ENCODE data around the gene DDIT4. TPM values are rescaled to one million over a fixed set of nuclear protein-coding genes. Genes with fewer than 3 reads are reported as not detected.
"Not testable (repeated sequence)": the region's sequence is repeated elsewhere in the genome, so short reads cannot be mapped to it uniquely, and the experiment has no call there.

Gene DDIT4
- total RNA-seq, 1 experiment from 2014 or later: 84.5 TPM

DNA sequence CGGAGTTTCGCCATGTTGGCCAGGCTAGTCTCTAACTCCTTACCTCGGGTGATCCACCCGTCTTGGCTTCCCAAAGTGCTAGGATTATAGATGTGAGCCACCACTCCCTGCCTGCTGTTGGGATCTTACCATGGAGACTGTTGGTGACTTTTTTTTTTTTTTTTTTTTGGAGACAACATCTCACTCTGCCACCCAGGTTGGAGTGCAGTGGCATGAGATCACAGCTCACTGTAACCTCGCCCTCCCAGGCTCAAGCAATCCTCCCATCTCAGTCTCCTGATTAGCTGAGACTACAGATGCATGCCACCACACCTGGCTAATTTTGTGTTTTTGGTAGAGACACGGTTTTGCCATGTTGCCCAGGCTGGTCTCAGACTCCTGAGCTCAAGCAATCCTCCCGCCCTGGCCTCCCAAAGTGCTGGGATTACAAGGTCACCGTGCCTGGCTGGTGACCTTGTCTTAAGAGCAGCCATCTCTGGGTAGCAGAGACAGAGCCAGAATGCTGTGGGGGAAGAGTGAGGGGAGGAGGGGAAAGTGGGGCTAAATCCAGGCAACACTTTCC is 32.0 kb upstream of the DDIT4 start:
- no peak for DNase-seq
- H3K27me3 ChIP-seq: no peaks in the 10 kb centered on the region
- H3K27ac ChIP-seq: no peak overlapping the region
- H3K4me3 ChIP-seq: no peak overlapping the region
- H3K36me3 ChIP-seq: no peaks in the 10 kb centered on the region; the same call in 1 of the 2 replicates
- peaks cover 10% of the 10 kb centered on the region; the same call in 1 of the 2 replicates for H3K4me1 ChIP-seq
- no peaks in the 10 kb centered on the region for H3K9me3 ChIP-seq (replicated peaks)

GRCh38 chr10:72242675-72243074 is 31.0 kb upstream of the DDIT4 start:
- Histone ChIP-seq H3K36me3 (no peaks in the 10 kb centered on the region), H3K9me3 (replicated peaks) (no peaks in the 10 kb centered on the region), H3K4me3 (no peak overlapping the region), H3K27ac (no peak overlapping the region), H3K4me1 (peaks cover 10% of the 10 kb centered on the region; the same call in 1 of the 2 replicates), H3K27me3 (no peaks in the 10 kb centered on the region)
- no peak for DNase-seq

DNA sequence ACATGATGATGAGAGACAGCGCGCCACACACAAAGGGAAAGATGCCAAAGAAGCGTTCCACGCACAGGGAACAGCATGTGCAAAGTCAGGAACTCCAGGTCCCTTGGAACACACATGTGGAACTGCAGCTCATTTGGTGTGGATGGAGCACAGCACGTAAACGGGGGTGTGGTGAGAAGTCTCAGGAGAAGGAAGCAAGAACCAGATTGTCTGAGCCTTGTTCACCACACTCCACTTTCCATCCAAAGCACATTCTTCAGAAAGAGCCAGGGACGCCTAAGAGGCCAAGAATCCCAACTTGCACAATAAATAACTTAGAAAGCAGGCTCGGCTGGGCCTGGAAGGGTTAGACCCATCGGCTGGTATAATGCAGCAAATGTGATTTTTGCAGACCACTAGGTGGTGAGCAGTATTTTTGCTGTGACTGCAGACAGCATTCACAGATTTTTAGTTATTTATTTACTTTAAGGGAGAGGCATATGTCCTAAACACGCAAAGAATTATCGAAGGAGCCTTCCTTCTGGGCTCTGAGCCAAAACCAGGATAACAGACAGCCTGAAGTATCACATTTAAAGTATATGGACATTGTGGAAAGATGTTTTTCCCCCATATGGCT is 29.8 kb upstream of the DDIT4 start:
- H3K36me3 ChIP-seq: no peaks in the 10 kb centered on the region
- H3K4me3 ChIP-seq: no peak overlapping the region
- H3K9me3 ChIP-seq (replicated peaks): no peaks in the 10 kb centered on the region
- H3K4me1 ChIP-seq: peaks cover 10% of the 10 kb centered on the region; the same call in 1 of the 2 replicates
- no peak overlapping the region for H3K27ac ChIP-seq
- no peaks in the 10 kb centered on the region for H3K27me3 ChIP-seq
- DNase-seq: peak; percentile 22 to 54

- Histone ChIP-seq H3K36me3 (no peaks in the 10 kb centered on the region), H3K27ac (no peak overlapping the region), H3K4me3 (no peak overlapping the region), H3K9me3 (replicated peaks) (no peaks in the 10 kb centered on the region), H3K27me3 (no peaks in the 10 kb centered on the region), H3K4me1 (peaks cover 10% of the 10 kb centered on the region; the same call in 1 of the 2 replicates)
- DNase-seq: no peak
Measured at GRCh38 chr10:72244573-72245038, 29.1 kb upstream of the DDIT4 start.

DNA sequence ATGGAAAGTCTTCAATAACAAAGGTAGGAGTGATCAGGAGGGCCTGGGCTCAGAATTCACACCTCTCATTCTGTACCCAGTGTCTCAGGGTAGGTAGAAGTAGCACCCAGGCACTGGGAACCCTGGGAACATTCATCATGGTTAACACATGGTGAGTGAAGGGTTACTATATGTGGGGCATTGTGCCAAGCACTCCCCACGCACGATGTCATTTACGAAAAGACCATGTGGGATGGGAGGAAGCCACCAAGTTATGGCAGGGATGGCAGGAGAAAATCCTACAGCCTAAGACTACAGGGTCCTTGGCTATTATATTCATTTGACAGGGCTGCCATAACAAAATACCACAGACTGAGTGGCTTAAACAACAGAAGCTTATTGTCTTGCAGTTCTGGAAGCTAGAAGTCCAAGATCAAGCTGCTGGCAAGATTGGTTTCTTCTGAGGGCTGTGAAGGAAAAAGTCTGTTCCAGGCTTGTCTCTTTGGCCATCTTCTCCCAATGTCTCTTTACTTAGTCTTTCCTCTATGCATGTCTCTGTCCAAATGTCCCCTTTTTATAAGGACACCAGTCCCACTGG is 27.7 kb upstream of the DDIT4 start:
- no peaks in the 10 kb centered on the region for H3K36me3 ChIP-seq
- H3K4me3 ChIP-seq: no peak overlapping the region
- H3K4me1 ChIP-seq: peaks cover 10% of the 10 kb centered on the region; the same call in 1 of the 2 replicates
- no peaks in the 10 kb centered on the region for H3K9me3 ChIP-seq (replicated peaks)
- H3K27ac ChIP-seq: no peak overlapping the region
- no peak for DNase-seq
- no peaks in the 10 kb centered on the region for H3K27me3 ChIP-seq

- Histone ChIP-seq H3K4me3 (peak overlapping the region; percentile 41), H3K27me3 (no peaks in the 10 kb centered on the region), H3K4me1 (peaks cover 18% of the 10 kb centered on the region), H3K9me3 (replicated peaks) (no peaks in the 10 kb centered on the region), H3K27ac (peak overlapping the region; percentile 37; the same call in 1 of the 2 replicates), H3K36me3 (no peaks in the 10 kb centered on the region)
- peak; percentile 65 to 77 for DNase-seq
Measured at GRCh38 chr10:72248468-72249151, 25.1 kb upstream of the DDIT4 start.

DNA sequence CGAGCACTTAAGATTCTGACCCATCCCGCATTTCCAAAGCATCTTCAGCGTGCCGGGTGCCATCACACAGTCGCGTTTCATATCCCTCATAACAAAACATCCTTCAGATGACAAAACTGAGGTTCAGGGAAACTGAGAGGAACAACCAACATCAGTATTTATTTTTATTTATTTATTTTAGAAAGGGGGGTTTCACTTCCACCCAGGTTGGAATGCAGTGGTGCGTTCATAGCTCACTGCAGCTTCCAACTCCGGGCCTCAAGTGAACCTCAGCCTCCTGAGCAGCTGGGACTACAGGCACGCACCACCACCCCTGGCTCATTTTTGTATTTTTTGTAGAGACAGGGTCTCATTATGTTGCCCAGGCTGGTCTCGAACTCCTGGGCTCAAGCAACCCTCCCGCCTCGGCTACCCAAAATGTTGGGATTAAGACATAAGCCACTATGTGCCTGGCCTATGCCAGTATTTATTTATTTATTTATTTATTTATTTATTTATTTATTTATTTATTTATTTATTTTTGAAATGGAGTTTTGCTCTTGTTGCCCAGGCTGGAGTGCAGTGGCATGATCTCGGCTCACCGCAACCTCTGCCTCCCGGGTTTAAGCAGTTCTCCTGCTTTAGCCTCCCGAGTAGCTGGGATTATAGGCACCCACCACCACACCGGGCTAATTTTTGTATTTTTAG is 24.4 kb upstream of the DDIT4 start:
- not testable (repeated sequence) for DNase-seq; H3K9me3 ChIP-seq (replicated peaks); H3K36me3 ChIP-seq; H3K27me3 ChIP-seq; H3K27ac ChIP-seq
- Histone ChIP-seq H3K4me3 (peak overlapping the region; percentile 41; the same call in 1 of the 2 replicates), H3K4me1 (peaks cover 18% of the 10 kb centered on the region)

DNA sequence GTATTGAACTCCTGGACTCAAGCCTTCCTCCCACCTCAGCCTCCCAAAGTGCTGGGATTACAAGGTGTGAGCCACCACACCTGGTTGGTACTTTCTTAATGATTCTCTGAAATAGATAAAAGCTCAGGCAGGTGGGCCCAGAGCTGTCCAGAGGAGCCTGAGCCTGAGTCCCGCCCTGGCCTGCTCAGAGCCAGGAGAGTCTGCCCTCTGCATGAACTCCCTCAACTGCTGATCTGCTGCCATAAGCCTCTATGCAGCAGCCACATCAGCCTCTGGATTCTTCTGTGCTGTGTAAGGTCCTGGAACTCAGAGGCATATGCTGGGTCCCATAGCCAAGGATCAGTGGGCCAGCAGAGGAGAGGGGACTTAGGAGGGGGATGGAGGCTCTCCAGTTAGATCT is 23.1 kb upstream of the DDIT4 start:
- peak in 1 of 2 experiments; percentile 39 for DNase-seq
- Histone ChIP-seq H3K27me3 (no peaks in the 10 kb centered on the region), H3K36me3 (no peaks in the 10 kb centered on the region), H3K4me1 (peaks cover 20% of the 10 kb centered on the region), H3K4me3 (no peak overlapping the region), H3K27ac (no peak overlapping the region), H3K9me3 (replicated peaks) (no peaks in the 10 kb centered on the region)

DNA sequence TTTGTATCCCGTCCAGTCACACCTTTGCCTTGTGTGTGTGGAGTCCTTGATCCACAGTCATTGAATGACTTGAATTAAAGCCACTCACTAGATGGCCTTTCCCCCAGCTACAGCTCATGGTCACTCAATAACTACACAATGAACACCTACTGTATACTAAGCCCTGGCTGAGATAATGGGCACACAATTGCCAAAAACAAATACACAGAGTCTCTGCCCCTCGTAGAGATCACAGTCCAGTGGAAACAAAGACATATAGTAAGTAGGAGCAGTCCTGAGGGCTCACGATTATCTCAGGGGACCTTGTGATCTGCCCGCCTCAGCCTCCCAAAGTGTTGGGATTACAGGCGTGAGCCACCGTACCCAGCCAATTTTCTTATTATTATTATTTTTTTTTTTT is 22.1 kb upstream of the DDIT4 start:
- Histone ChIP-seq H3K27me3 (no peaks in the 10 kb centered on the region), H3K9me3 (replicated peaks) (no peaks in the 10 kb centered on the region), H3K4me1 (peaks cover 20% of the 10 kb centered on the region), H3K36me3 (no peaks in the 10 kb centered on the region), H3K27ac (no peak overlapping the region), H3K4me3 (no peak overlapping the region)
- no peak for DNase-seq

DNA sequence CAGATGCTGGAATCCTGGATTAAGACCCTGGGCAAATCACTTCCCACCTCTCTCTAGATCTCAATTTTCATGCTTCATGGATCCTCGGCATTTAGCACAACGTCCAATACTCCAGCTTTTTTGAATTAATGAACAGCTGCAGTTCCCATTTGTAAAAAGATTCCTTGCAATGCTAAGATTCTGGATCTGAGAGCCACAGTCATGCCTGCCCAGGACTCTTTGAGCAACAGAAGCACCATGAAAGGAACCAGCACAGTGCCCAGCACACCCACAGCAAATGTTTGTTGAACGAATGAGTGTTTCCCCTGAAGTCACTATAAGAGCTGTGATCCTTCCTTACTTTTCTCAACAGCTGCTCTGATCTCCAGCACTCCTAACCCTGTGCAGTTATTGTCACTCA is 20.8 kb upstream of the DDIT4 start:
- Histone ChIP-seq H3K27ac (peak overlapping the region; percentile 25), H3K4me3 (no peak overlapping the region), H3K27me3 (no peaks in the 10 kb centered on the region), H3K4me1 (peaks cover 24% of the 10 kb centered on the region), H3K36me3 (no peaks in the 10 kb centered on the region), H3K9me3 (replicated peaks) (no peaks in the 10 kb centered on the region)
- peak in 1 of 2 experiments; percentile 53 for DNase-seq

- H3K4me3 ChIP-seq: no peak overlapping the region
- no peaks in the 10 kb centered on the region for H3K36me3 ChIP-seq
- H3K4me1 ChIP-seq: peaks cover 24% of the 10 kb centered on the region
- DNase-seq: no peak
- no peaks in the 10 kb centered on the region for H3K27me3 ChIP-seq
- no peaks in the 10 kb centered on the region for H3K9me3 ChIP-seq (replicated peaks)
- H3K27ac ChIP-seq: no peak overlapping the region
Measured at GRCh38 chr10:72253578-72253977, 20.1 kb upstream of the DDIT4 start.

DNA sequence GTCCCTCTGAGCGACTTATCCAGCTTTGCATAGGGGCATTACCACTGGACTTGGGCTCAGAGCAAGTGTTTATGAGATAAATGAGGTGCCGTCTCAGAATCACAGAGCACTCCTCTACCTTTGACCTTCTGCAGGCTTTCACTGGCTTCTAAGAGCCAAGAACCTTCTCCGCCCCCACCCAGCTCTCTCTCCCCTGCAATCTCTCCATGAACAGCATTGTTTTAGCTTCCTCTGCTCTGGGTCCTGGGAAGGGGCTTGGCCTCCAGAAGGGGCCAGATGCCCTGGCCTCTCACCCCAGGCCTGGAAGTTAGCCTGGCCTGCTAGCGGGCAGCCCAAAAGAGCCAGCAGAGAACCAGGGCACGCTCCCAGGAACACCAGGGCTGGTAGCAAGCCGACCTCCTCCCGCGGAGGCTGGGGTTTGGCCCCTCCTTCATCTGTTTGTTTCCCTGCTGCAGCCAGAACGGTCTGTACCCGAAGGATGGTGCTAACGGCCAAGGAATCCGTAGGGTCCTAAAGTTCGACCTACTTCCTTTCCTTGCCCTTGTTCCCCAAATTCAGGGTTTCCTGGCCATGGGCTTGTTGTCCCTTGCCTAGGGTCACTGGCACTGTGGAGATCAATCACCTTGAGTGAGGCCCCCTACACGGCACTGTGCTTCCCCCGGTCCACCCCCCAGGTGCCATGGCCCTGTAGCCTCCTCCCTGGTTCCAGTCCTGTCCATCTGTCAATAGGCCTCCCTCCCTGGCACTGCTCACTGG is 18.7 kb upstream of the DDIT4 start:
- peak; percentile 76 to 83 for DNase-seq
- H3K4me1 ChIP-seq: peaks cover 36% of the 10 kb centered on the region
- H3K4me3 ChIP-seq: peak overlapping the region; percentile 54
- H3K27ac ChIP-seq: peak overlapping the region; percentile 69
- no peaks in the 10 kb centered on the region for H3K36me3 ChIP-seq
- H3K27me3 ChIP-seq: no peaks in the 10 kb centered on the region
- H3K9me3 ChIP-seq (replicated peaks): no peaks in the 10 kb centered on the region

GRCh38 chr10:72255977-72256729 is 17.6 kb upstream of the DDIT4 start:
- Histone ChIP-seq H3K4me3 (no peak overlapping the region), H3K4me1 (peaks cover 40% of the 10 kb centered on the region), H3K27me3 (no peaks in the 10 kb centered on the region), H3K9me3 (replicated peaks) (no peaks in the 10 kb centered on the region), H3K36me3 (no peaks in the 10 kb centered on the region), H3K27ac (no peak overlapping the region)
- no peak for DNase-seq
